NCI-H128 (cell line): ENCODE measurements around the gene SHISAL1.
"Not testable (repeated sequence)": the region's sequence is repeated elsewhere in the genome, so short reads cannot be mapped to it uniquely, and the experiment has no call there.

Source experiments
- DNase-seq: peaks from one replicate; lab custom pipeline; 2025; ENCODE audit not compliant: unreplicated experiment; lab: John Stamatoyannopoulos, UW

The SHISAL1 gene

DNA sequence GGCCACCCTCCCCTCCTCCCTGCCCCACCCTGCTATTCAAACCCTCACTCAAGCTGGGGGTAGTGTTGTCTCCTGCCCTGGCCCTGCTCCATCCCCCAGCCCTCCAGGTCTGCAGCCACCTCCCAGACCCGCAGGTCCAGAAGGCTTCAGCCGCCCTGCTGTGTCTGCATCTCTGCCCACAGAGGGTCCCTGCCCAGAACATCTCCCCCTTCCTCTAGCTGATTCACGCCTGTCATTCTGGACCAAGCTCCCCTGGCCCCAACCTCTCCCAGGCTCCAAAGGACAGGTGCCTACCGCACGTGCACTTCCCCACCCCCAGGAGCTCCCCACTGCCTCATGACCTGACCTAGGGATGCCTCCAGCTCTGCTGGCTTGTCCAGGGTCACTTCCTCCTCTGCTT, 16.0 kb upstream of the SHISAL1 start:
- DNase-seq = no peak

GRCh38 chr22:44328326-44328725, 15.6 kb upstream of the SHISAL1 start:
- no peak for DNase-seq

- no peak for DNase-seq
Observed at GRCh38 chr22:44326491-44326885, 13.7 kb upstream of the SHISAL1 start.

- no peak for DNase-seq
Observed at GRCh38 chr22:44325718-44326490, 13.2 kb upstream of the SHISAL1 start.

DNA sequence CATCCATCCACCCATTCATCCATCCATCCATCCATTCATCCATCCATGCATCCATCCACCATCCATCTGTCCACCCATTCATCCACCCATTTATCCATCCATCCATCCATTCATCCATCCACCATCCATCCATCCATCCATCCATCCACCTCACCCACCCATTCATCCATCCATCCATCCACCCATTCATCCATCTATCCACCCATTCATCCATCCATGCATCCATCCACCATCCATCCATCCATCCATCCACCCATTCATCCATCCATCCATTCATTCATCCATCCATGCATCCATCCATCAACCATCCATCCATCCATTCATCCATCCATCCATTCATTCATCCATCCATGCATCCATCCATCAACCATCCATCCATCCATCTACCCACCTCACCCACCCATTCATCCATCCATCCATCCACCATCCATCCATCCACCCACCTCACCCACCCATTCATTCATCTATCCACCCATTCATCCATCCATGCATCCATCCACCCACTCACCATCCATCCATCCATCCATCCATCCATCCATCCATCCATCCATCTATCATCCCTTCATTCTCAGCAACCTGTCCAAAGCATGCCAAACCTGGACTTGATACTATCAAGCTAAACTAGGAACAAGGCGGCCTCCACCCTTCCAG, 10.5 kb upstream of the SHISAL1 start:
- DNase-seq = not testable (repeated sequence)

DNA sequence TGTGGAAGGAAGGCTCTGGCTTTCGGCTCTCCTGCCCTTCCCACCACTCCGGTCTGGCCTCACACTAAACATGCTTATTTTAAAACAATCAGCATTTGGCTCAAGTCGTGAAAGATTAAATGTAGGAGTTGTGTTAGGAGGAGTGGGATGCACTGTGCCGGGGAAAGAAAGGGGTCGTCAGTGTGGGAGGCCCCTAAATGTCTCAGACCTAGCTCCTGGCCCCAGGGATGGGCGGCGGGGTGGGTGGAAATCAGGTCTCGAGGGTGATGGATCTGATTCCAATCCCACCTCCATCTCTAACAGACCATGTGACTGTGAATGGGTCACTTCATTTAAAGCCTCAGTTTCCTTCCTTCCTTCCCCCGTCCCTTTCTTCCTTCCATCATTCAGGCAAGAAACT, 6.9 kb upstream of the SHISAL1 start:
- DNase-seq = no peak

GRCh38 chr22:44318751-44319150, 6.0 kb upstream of the SHISAL1 start:
- DNase-seq = no peak

DNA sequence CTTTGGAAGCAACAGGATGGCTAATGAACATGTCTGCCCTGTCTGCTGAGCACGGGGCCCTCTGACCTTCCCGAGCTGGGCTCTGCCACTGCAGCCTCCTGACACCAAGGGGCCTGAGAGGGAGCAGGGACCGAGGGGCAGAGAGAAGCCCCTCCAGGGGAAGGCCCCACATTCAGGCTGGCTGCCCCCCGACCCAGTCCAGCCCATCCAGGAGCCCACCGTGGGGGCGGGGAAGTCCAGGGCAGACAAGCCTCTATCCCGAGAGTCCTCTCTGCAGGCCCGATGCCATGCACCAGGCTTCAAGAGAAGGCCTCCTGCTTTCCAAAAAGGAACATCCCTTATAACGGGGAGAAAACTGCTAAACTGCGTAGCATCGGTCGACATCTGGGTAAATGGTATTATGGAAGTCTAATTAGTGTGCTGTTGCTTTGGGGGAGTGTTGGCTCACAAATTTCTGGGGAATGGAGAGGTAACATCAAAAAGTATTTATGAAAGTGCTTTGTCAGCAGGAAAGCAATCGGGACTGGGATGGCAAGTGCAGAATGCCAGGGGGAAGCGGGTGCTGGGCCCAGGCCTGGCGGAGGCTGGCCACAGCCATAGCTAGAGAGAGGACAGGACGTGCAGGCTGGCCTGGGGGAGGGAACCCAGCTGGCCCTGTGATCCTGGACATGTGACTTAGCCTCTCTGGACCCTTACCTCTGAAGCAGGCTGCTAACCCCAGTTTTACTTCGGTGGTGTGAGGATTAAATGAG, 5.3 kb upstream of the SHISAL1 start:
- no peak for DNase-seq

GRCh38 chr22:44317123-44317444, 4.3 kb upstream of the SHISAL1 start:
- no peak for DNase-seq

DNA sequence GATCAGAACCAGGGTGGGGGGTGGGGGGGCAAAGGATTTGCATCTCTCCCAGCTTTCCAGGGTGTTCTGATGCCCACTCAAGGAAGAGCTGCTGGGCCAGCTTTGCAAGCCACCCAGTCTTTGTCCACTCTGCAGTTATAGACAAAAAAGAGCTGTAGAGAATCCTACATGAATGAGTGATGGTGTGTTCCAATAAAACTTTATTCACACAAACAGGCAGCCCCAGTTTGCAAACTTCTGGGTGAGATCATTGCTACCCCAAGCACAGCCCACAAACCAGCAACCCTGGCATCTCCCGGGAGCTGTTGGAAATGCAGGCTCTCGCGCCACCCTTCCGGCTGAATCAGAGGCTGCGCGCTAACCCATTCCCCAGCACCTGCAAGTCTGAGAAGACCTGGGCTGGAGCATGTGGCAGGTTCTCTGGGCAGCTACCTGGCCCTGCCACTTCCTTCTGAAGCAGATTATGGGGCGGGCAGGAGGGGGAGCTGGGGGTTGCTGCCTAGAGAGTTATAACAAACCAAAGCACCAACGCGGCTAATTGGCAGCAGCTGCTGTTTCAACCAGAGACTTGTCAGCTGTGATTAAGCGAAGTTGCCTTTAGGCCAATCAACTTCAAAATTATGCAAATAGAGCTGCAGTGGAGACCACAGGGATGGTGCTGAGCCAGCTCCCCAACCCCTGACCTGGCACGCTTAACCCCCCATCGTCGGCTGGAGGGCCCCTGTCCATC, 3.8 kb upstream of the SHISAL1 start:
- no peak for DNase-seq

GRCh38 chr22:44314425-44315067, 1.8 kb upstream of the SHISAL1 start:
- DNase-seq = no peak

GRCh38 chr22:44313385-44314006, 745 bp upstream of the SHISAL1 start:
- DNase-seq = no peak

DNA sequence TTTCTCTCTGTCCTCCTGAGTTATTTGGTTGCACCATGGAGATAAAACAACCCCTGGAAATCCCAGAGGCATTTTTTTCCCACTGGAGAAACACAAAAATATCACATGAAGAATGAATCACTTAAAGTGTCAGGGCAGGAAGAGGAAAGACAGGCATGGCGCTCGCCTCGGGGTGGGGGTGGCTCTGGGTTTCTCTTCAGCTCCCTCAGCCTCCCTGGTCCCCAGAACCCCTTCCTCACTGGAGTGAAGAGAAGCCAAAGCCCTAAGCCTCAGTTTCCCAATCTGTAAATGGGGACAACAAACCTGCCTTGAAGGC, 938 bp downstream of the SHISAL1 start:
- DNase-seq = no peak

DNA sequence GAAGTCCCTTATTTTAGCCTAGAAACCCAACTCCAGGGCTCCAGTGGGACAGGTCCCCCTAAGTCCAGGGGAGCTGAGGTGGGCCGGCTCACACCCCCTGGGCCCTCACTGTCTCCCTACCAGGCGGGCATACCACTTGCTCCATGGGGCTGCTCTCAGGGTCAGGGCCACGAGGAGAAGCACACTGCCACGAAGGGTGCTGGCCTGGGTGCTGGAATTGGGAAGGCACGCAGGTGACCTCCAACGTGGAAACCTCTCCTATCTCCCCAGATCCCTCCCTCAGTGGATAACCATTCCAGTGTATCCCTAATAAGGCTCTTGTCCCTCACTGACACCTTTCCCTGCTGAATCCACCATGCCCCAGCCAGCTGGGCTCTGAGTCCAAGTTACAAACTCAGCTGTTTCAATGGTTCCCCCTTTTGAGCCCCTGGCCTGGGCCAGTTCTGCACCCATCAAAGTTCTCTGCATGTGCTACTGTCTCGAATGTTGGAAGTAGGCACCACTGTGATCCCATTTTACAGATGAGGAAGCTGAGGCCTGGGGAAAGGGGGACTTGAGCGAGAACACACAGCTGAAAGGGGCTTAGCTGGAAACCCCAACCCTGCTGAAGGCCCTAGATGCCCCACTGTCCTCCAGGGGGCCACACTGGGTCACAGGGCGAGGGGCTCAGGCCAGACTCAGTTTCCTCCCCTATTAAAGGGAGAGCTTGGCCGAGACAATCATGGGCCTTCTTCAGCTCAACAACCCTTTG, 1.5 kb downstream of the SHISAL1 start:
- DNase-seq = no peak

DNA sequence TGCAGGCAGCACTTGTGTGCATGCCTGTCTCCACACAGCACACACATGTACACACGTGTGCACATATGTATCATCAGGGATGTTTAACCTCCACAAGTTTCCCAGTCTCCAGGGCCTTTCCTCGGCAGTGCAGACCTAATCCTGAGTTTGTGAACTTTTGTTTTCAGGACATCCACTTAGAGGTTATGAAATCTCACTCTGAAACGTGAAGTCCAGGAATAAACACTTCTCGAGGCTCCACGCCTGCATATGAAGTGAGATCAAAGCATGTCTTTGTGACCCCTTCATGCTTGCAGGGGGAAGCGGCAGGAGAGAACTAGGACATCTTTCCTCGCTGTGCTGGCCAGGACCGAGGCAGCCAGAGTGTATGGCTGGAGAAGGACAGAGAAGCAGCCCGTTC, 3.1 kb downstream of the SHISAL1 start:
- DNase-seq = no peak

GRCh38 chr22:44309137-44309536, 3.6 kb downstream of the SHISAL1 start:
- no peak for DNase-seq

DNA sequence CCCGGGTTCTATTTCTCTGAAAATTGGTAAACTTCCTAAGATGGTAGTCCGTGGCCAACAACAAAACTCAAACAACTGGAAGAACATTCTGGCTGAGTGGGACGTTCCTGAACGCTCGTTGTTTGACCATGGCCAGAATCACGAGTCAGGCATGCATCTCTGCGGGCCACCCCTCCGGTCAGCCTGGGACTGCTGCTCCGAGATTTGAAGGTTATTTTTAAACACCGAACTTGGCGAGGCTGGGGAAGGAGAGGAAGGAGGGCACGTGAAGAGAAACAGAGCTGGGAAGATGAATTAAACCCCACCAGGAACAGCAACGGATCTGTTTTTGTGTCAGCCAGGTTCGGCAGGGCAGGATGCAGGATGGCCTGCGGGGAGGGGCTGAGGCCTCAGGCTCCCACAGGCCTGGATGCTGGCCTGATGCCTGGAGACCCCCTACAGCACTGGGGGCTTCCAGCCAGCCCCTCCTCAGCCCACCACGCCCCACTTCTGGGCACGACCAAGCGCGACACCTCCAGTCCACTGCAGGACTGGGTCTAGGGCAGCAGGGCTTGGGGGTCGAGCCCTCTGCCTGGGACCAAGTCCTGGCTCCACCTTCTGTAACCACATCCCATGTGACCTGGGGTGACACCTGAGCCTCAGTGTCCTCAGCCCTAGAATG, 5.1 kb downstream of the SHISAL1 start:
- no peak for DNase-seq

DNA sequence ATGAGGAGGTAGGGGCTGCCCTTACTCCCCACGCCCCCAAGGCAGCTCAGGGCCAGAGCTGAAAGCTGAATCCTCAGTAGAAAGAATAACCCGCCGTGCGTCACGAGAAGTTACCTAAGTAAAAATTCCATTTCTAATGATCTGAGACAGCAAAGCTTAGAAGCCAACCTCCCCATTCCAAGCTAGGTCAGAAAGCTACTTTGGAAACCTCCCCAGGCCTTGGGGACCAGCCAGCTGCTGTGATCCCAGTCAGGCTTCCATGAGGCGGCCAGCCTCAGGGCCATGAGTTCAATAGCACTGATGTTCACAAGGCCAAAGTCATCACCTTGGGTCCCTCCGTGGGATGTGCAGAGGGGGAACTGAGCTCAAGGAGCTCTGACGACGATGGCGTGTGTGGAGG, 6.9 kb downstream of the SHISAL1 start:
- no peak for DNase-seq

- no peak for DNase-seq
Observed at GRCh38 chr22:44305455-44305854, 7.3 kb downstream of the SHISAL1 start.

DNA sequence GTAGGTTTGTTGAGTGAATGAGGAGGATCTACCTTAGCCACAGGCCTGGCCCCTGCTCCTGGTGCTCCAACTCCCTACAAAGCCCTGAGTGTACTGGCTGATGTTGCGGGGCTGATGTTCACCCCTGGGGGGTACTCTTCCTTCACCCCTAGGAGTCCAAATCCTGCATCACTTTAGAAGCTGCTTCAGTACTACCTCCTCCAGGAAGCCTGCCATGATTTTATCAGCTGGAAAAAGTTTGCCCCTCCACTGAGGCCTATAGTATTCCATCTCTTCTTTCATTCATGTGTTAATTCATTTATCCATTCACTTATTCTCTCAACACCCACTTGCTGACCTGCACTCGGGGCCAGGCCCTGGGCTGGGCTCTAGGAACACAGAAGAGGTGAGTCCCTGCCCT, 7.8 kb downstream of the SHISAL1 start:
- no peak for DNase-seq
